Measurements from ENCODE around the gene RPS25. TPM values are rescaled to one million over a fixed set of nuclear protein-coding genes. Genes with fewer than 3 reads are reported as not detected.
A peak's percentile ranks its signal among the peaks of the same experiment; 100 is the strongest.

The RPS25 gene
- total RNA-seq, 2 donors from 2014 or later, result 710 to 758 TPM

- peaks cover 5% of the 10 kb centered on the region for H3K4me1 ChIP-seq
- no peaks in the 10 kb centered on the region for H3K9me3 ChIP-seq
- H3K27ac ChIP-seq, result peak overlapping the region; percentile 75
- peak overlapping the region in 1 of 2 donors; percentile 87 for H3K9ac ChIP-seq (ENCODE audit: low read depth in 2 of 2, low read length in 2 of 2)
- no peaks in the 10 kb centered on the region for H3K36me3 ChIP-seq
- peak overlapping the region; percentile 15 for H3K4me3 ChIP-seq
- H3K27me3 ChIP-seq, result no peaks in the 10 kb centered on the region
- intact Hi-C loops (cut with DNase I), result no loop called here
- TF ChIP-seq CTCF (IDR thresholded peaks at IDR 0.05), result no peak
- DNase-seq, result no peak
These were observed 10.4 kb upstream of the RPS25 start for GRCh38 chr11:119028346-119029068.

DNA sequence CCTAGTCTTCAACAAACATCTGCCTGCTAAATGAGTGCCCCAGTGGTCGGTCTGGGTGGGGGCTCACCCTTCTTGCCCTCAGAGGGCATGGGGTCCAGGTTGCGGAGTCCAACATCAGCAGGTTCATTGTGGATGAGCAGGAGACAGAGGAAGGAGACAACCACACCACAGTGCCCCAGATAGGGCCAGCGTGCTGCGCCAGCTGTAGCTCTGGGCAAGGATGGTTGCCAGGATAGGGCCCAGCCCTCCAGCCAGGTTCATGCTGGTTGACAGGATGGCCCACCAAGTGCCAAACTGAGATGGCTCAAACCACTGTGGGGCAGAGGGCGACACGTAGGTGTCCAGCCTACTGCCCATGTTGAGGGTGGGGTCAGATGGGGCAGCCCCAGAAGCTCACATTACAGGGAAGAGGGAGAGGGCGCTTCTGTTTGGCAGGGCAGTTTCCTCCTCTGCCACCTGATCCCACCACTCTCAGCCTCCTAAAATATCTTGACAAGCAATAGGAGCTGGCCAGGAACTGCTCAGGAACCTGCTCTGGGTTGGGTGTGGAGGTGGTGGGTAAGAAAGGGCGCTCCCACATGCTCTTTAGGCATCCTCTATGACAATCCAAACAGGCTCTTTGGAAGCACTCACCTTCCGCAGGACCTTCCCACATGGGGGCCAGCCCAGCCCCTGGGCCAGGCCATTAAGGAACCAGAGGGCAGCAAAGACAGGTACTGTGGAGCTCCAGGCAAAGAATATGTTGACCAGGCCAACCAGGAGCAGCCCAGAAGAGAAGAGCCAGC lies 9.6 kb upstream of the RPS25 start:
- no peaks in the 10 kb centered on the region for H3K27me3 ChIP-seq
- no peak overlapping the region for H3K27ac ChIP-seq
- peak overlapping the region in 1 of 2 donors; percentile 87 for H3K9ac ChIP-seq (ENCODE audit: low read depth in 2 of 2, low read length in 2 of 2)
- no peaks in the 10 kb centered on the region for H3K9me3 ChIP-seq
- no peak overlapping the region for H3K4me3 ChIP-seq
- H3K36me3 ChIP-seq, result no peaks in the 10 kb centered on the region
- peaks cover 5% of the 10 kb centered on the region for H3K4me1 ChIP-seq
- DNase-seq, result no peak
- intact Hi-C loops (cut with DNase I), result no loop called here
- TF ChIP-seq CTCF (IDR thresholded peaks at IDR 0.05), result no peak

DNA sequence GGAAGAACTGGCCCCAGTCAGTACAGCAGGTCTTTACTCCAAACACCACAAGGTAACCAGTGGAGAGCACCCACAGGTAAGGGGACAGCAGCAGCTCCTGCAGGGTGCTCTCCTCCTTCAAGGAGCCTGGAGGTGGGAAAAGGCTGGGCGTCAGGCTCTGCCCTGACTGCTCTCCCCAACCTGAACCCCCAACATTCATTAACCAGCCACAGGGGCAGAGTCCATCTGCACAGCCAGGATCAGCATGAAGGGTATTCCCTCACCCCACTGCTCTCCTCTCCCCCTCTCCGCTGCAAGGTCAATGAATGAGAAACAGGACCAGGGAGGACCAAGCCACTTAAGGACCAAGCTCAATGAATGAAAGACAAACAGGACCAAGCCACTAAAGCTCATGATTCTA lies 8.8 kb upstream of the RPS25 start:
- Histone ChIP-seq H3K9ac (ENCODE audit: low read depth in 2 of 2, low read length in 2 of 2) (peak overlapping the region in 1 of 2 donors; percentile 4), H3K27me3 (no peaks in the 10 kb centered on the region), H3K36me3 (no peaks in the 10 kb centered on the region), H3K9me3 (no peaks in the 10 kb centered on the region), H3K4me1 (peaks cover 5% of the 10 kb centered on the region), H3K27ac (no peak overlapping the region), H3K4me3 (no peak overlapping the region)
- intact Hi-C loops (cut with DNase I), result no loop called here
- TF ChIP-seq CTCF (IDR thresholded peaks at IDR 0.05), result no peak
- DNase-seq, result no peak

GRCh38 chr11:119025978-119026766 lies 8.0 kb upstream of the RPS25 start:
- Histone ChIP-seq H3K27ac (no peak overlapping the region), H3K36me3 (no peaks in the 10 kb centered on the region), H3K4me3 (no peak overlapping the region), H3K27me3 (no peaks in the 10 kb centered on the region), H3K9ac (ENCODE audit: low read depth in 2 of 2, low read length in 2 of 2) (peak overlapping the region in 1 of 2 donors; percentile 0), H3K9me3 (no peaks in the 10 kb centered on the region), H3K4me1 (peaks cover 5% of the 10 kb centered on the region)
- no peak for DNase-seq
- TF ChIP-seq CTCF (IDR thresholded peaks at IDR 0.05), result no peak
- intact Hi-C loops (cut with DNase I), result no loop called here

GRCh38 chr11:119025541-119025940 lies 7.4 kb upstream of the RPS25 start:
- Histone ChIP-seq H3K4me1 (peaks cover 5% of the 10 kb centered on the region), H3K4me3 (no peak overlapping the region), H3K36me3 (no peaks in the 10 kb centered on the region), H3K27ac (no peak overlapping the region), H3K9me3 (no peaks in the 10 kb centered on the region), H3K9ac (ENCODE audit: low read depth in 2 of 2, low read length in 2 of 2) (no peak overlapping the region), H3K27me3 (no peaks in the 10 kb centered on the region)
- TF ChIP-seq CTCF (IDR thresholded peaks at IDR 0.05), result no peak
- intact Hi-C loops (cut with DNase I), result no loop called here
- no peak for DNase-seq

Measured in colonic mucosa (tissue), 4 donors.